ENCODE results near the gene ABCA7. TPM values are rescaled to one million over a fixed set of nuclear protein-coding genes. Genes with fewer than 3 reads are reported as not detected.
A peak's percentile ranks its signal among the peaks of the same experiment; 100 is the strongest.

The ABCA7 gene
- total and polyA plus RNA-seq, 2 of the 13 experiments (the other 11 are each of a cell fraction or from before 2014, with no cell fraction given), result 4.4 to 32.4 TPM

GRCh38 chr19:1039646-1040475 is at the start of gene ABCA7 (continued):
- TF ChIP-seq ZNF431 (CRISPR knock-in tag; IDR thresholded peaks at IDR 0.05; ENCODE audit: borderline replicate concordance, low read depth) (no peak), ZSCAN22 (CRISPR knock-in tag; IDR thresholded peaks at IDR 0.05) (no peak), ZNF678 (CRISPR knock-in tag; IDR thresholded peaks at IDR 0.05) (no peak), GMEB1 (CRISPR knock-in tag; IDR thresholded peaks at IDR 0.05; ENCODE audit: borderline replicate concordance) (peak; percentile 70), KMT2B (CRISPR knock-in tag; IDR thresholded peaks at IDR 0.05) (no peak), ZNF780A (CRISPR knock-in tag; IDR thresholded peaks at IDR 0.05) (peak; percentile 44; the same call in 1 of the 2 replicates), NR0B2 (CRISPR knock-in tag; IDR thresholded peaks at IDR 0.05) (no peak), AGO2 (optimal IDR thresholded peaks at IDR 0.05; ENCODE audit: low read depth, low read length) (peak; percentile 83), MAZ (IDR thresholded peaks at IDR 0.05; ENCODE audit: borderline replicate concordance, low read depth, low read length) (no peak), MAZ (CRISPR knock-in tag; IDR thresholded peaks at IDR 0.05; ENCODE audit: low read depth) (peak; percentile 65; the same call in 1 of the 2 replicates), ATF3 (CRISPR knock-in tag; IDR thresholded peaks at IDR 0.05) (no peak), ZNF30 (CRISPR knock-in tag; IDR thresholded peaks at IDR 0.05) (no peak), TFDP2 (CRISPR knock-in tag; IDR thresholded peaks at IDR 0.05) (peak; percentile 94), ZNF850 (CRISPR knock-in tag; conservative IDR thresholded peaks at IDR 0.05) (no peak), SMAD1 (CRISPR knock-in tag; IDR thresholded peaks at IDR 0.05; ENCODE audit: borderline replicate concordance, low read depth) (no peak), ZNF569 (CRISPR knock-in tag; IDR thresholded peaks at IDR 0.05; ENCODE audit: borderline replicate concordance) (no peak), RFX5 (IDR thresholded peaks at IDR 0.05; ENCODE audit: low read depth, low read length) (no peak), TBX3 (IDR thresholded peaks at IDR 0.05; ENCODE audit: borderline replicate concordance) (no peak), ZNF800 (CRISPR knock-in tag; IDR thresholded peaks at IDR 0.05) (no peak), ZNF766 (CRISPR knock-in tag; IDR thresholded peaks at IDR 0.05; ENCODE audit: borderline replicate concordance) (no peak), RAD51 (IDR thresholded peaks at IDR 0.05; ENCODE audit: borderline replicate concordance) (no peak), U2AF2 (IDR thresholded peaks at IDR 0.05; ENCODE audit: low read depth, low read length) (no peak), TAF15 (IDR thresholded peaks at IDR 0.05; ENCODE audit: low read depth, low read length, poor library complexity, severe bottlenecking) (no peak), KLF15 (CRISPR knock-in tag; IDR thresholded peaks at IDR 0.05; ENCODE audit: borderline replicate concordance) (no peak)

All from HepG2 (cell line).